Hematopoietic multipotent progenitor cell (in vitro differentiated cells): ENCODE data around the gene DSCAML1. TPM values are rescaled to one million over a fixed set of nuclear protein-coding genes. Genes with fewer than 3 reads are reported as not detected.

Experiments used
- total RNA-seq: library from RNA; depleted of rRNA; stranded (reverse); fragments of >200 nt; gene quantifications from one replicate; pipeline ENCODE4 v1.2.3, GENCODE V29; 2012

DSCAML1 gene
- total RNA-seq, 1 donor = 0.27 TPM

Other genes starting within 250 kb of the DSCAML1 start
- 0.54 TPM for gene FXYD2, start 27.5 kb upstream of the DSCAML1 start, total RNA-seq
- gene FXYD6, start 79.4 kb upstream of the DSCAML1 start, total RNA-seq = 1.3 TPM
- gene TMPRSS13, start 132.2 kb upstream of the DSCAML1 start, total RNA-seq = 0.54 TPM
- gene IL10RA, start 189.2 kb upstream of the DSCAML1 start, total RNA-seq = 11.8 TPM